B cell (primary cell): ENCODE results near the gene DGKQ. TPM values are rescaled to one million over a fixed set of nuclear protein-coding genes. Genes with fewer than 3 reads are reported as not detected.

Experiments
- ATAC-seq: fragments of 200-7000 bp; cut with Tn5 transposase; one replicate; pipeline ENCODE4 v1.10.0; 2021; ENCODE audit warnings: low read depth, mild to moderate bottlenecking, moderate number of reproducible peaks, moderate library complexity
- CTCF ChIA-PET: fragments of 350-600 bp; sonication (Branson Sonifier 250); formaldehyde crosslinking; loops from one replicate; lab custom pipeline; 2021; ENCODE audit warnings: antibody characterized with exemption, inconsistent platforms; lab: Charles Lee
- POLR2A ChIA-PET: fragments of 350-600 bp; sonication (Branson Sonifier 250); formaldehyde crosslinking; loops from one replicate; lab custom pipeline; 2021; ENCODE audit warnings: antibody characterized with exemption; lab: Charles Lee
- DNase-seq: peaks from one replicate; pipeline ENCODE4 v3.0.0; 2013
- H2AFZ ChIP-seq: 2 replicates; pipeline ENCODE4 v1.6.1; 2012; ENCODE audit warnings: mild to moderate bottlenecking, low read depth, low read length; ENCODE audit not compliant: insufficient read depth, poor library complexity, severe bottlenecking
- H3K27ac ChIP-seq, 2 donors: 1 replicate in 1 of 2; 2 replicates in 1 of 2; pipeline ENCODE4 v1.5.1; 2012 to 2013; ENCODE audit warnings: low read length in 2 of 2, mild to moderate bottlenecking in 2 of 2, moderate library complexity in 1 of 2
- H3K27me3 ChIP-seq, 4 experiments: fragments of 200-600 bp in 1 of 4; sonication (generic) in 1 of 4; replicated peaks in 1 of 4; 1 replicate in 2 of 4; 2 replicates in 2 of 4; pipeline versions ENCODE4 v1.6.1 to v1.7.0; 2013 to 2016; ENCODE audit warnings: low read length in 3 of 4, mild to moderate bottlenecking in 2 of 4, mixed read lengths in 1 of 4, moderate library complexity in 1 of 4; ENCODE audit not compliant: insufficient read depth in 4 of 4, control insufficient read depth in 3 of 4; ENCODE audit errors: control extremely low read depth in 1 of 4
- H3K36me3 ChIP-seq, 2 experiments: replicated peaks in 1 of 2; 1 replicate in 1 of 2; 2 replicates in 1 of 2; pipeline versions ENCODE4 v1.6.1 to v1.7.1; 2013; ENCODE audit warnings: low read length in 1 of 2; ENCODE audit not compliant: insufficient read depth in 2 of 2, control insufficient read depth in 1 of 2; ENCODE audit errors: control extremely low read depth in 1 of 2, extremely low read depth in 1 of 2
- H3K4me1 ChIP-seq, 2 donors: fragments of 200-600 bp in 1 of 2; sonication (generic) in 1 of 2; 1 replicate in 1 of 2; 2 replicates in 1 of 2; pipeline versions ENCODE4 v1.5.1 to v1.6.1; 2013 to 2017; ENCODE audit warnings: low read length in 2 of 2; ENCODE audit not compliant: control insufficient read depth in 2 of 2, insufficient read depth in 2 of 2
- H3K4me2 ChIP-seq: replicated peaks from 2 replicates; pipeline ENCODE3; 2012; ENCODE audit warnings: mild to moderate bottlenecking, low read depth, low read length; ENCODE audit not compliant: poor library complexity, severe bottlenecking
- H3K4me3 ChIP-seq, 5 experiments: fragments of 200-600 bp in 1 of 5; sonication (generic) in 1 of 5; 1 replicate in 3 of 5; 2 replicates in 2 of 5; pipeline versions ENCODE4 v1.5.1 to v1.7.0; 2011 to 2016; ENCODE audit warnings: low read length in 4 of 5, mild to moderate bottlenecking in 4 of 5, low read depth in 2 of 5, control low read depth in 1 of 5, moderate library complexity in 1 of 5; ENCODE audit not compliant: insufficient read depth in 1 of 5; ENCODE audit errors: control extremely low read depth in 1 of 5, extremely low read depth in 1 of 5
- H3K79me2 ChIP-seq: fragments of 200-600 bp; sonication (generic); one replicate; pipeline ENCODE4 v1.6.0; 2016; ENCODE audit warnings: low read length; ENCODE audit not compliant: control insufficient read depth, insufficient read depth
- H3K9ac ChIP-seq: fragments of 200-600 bp; sonication (generic); 2 replicates; pipeline ENCODE4 v1.6.1; 2017; ENCODE audit warnings: mild to moderate bottlenecking, low read length, moderate library complexity
- H3K9me3 ChIP-seq, 3 donors: one replicate each; pipeline versions ENCODE4 v1.6.1 to v1.7.1; 2013; ENCODE audit warnings: low read length in 2 of 3; ENCODE audit not compliant: control insufficient read depth in 2 of 3, insufficient read depth in 1 of 3; ENCODE audit errors: control extremely low read depth in 1 of 3
- H4K20me1 ChIP-seq: 2 replicates; pipeline ENCODE4 v1.6.0; 2012; ENCODE audit warnings: mild to moderate bottlenecking, low read length; ENCODE audit not compliant: insufficient read depth, control insufficient read depth, poor library complexity, severe bottlenecking
- H3K27ac Mint-ChIP-seq: one replicate; pipeline ENCODE4 v1.8.0; 2021; ENCODE audit warnings: mixed read lengths
- H3K27me3 Mint-ChIP-seq: one replicate; pipeline ENCODE4 v1.8.0; 2021; ENCODE audit warnings: mixed read lengths
- H3K4me1 Mint-ChIP-seq: one replicate; pipeline ENCODE4 v1.8.0; 2021; ENCODE audit warnings: mixed read lengths
- H3K4me3 Mint-ChIP-seq: one replicate; pipeline ENCODE4 v1.8.0; 2021; ENCODE audit warnings: mixed read lengths
- H3K9me3 Mint-ChIP-seq: one replicate; pipeline ENCODE4 v1.8.0; 2022; ENCODE audit warnings: mixed read lengths; ENCODE audit not compliant: insufficient read depth
- EZH2 ChIP-seq: IDR thresholded peaks from 2 replicates; pipeline ENCODE4 v1.6.1; 2012; ENCODE audit warnings: borderline replicate concordance, low read depth, mild to moderate bottlenecking, moderate library complexity, low read length; ENCODE audit not compliant: insufficient read depth, poor library complexity, severe bottlenecking
- WGBS: methylation state at CpG from one replicate; pipeline ENCODE4 v1.1.5; 2013; ENCODE audit warnings: missing lambda C conversion rate; ENCODE audit not compliant: insufficient coverage; 5-methylcytosine and 5-hydroxymethylcytosine counted together
- intact Hi-C: fragments of 100-400 bp; cut with micrococcal nuclease; formaldehyde crosslinking; loops from one replicate; pipeline ENCODE4 v1.10.0; 2022
- polyA plus RNA-seq: library from polyadenylated mRNA; depleted of rRNA; stranded (reverse); fragments of >200 nt; gene quantifications from 2 replicates; pipeline ENCODE4 v1.2.3, GENCODE V29; 2012
- total RNA-seq, 2 donors: library from RNA; stranded (reverse); fragments of 120-200 nt in 1 of 2; gene quantifications; 1 replicate in 1 of 2; 2 replicates in 1 of 2; pipeline versions ENCODE4 v1.2.3 to v1.2.4, GENCODE V29; 2013 to 2022
- TF ChIP-seq, protein P1 (sequence below): fragments of 200-600 bp; IDR thresholded peaks from one replicate; pipeline ENCODE4 v1.8.0; 2022; ENCODE audit warnings: antibody characterized with exemption, mild to moderate bottlenecking

Gene DGKQ
- total and polyA plus RNA-seq, 2 donors (not counting 1 experiment from before 2014, with no cell fraction given): 22.6 to 30.4 TPM

DNA sequence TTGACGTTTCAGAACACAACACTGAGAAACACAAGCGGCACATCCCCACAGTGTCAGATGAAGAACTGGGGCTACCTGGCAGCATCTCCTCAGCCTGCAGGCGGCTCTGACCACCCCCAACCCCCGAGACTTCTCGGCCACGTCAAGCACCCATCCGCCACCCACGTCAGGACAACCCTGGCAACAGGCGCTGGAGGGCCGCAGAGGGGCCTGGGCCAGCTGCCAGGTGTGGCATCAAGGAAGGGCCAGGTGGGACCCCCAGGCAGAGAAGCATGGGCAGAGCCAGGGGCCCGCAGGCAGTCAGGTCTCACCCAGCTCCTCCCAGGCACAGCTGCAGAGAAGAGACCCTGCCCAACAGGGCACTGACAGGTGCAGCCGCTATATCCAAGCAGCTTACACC lies 63.5 kb downstream of the DGKQ start:
- no peak overlapping the region for H3K4me3 Mint-ChIP-seq
- ATAC-seq (no peak), DNase-seq (no peak)
- POLR2A ChIA-PET: no interaction called here
- H3K9me3 ChIP-seq: peaks cover 0 to 11% (median 0%) of the 10 kb centered on the region in 3 donors
- CTCF ChIA-PET: no interaction called here
- WGBS: 96% methylated on average over 12 of the region's 12 CpGs
- H4K20me1 ChIP-seq: peaks cover 98% of the 10 kb centered on the region
- H3K27ac Mint-ChIP-seq: no peak overlapping the region
- no peak overlapping the region for H3K4me2 ChIP-seq
- peaks cover 4 to 5% of the 10 kb centered on the region in 2 donors for H3K4me1 ChIP-seq
- H3K27me3 ChIP-seq: no peaks in the 10 kb centered on the region
- peaks cover 2 to 59% of the 10 kb centered on the region in 2 experiments for H3K36me3 ChIP-seq
- H3K27me3 Mint-ChIP-seq: no peaks in the 10 kb centered on the region
- intact Hi-C loops: no loop called here
- H2AFZ ChIP-seq: no peak overlapping the region
- no peak for TF ChIP-seq EZH2
- TF ChIP-seq, protein P1, sequence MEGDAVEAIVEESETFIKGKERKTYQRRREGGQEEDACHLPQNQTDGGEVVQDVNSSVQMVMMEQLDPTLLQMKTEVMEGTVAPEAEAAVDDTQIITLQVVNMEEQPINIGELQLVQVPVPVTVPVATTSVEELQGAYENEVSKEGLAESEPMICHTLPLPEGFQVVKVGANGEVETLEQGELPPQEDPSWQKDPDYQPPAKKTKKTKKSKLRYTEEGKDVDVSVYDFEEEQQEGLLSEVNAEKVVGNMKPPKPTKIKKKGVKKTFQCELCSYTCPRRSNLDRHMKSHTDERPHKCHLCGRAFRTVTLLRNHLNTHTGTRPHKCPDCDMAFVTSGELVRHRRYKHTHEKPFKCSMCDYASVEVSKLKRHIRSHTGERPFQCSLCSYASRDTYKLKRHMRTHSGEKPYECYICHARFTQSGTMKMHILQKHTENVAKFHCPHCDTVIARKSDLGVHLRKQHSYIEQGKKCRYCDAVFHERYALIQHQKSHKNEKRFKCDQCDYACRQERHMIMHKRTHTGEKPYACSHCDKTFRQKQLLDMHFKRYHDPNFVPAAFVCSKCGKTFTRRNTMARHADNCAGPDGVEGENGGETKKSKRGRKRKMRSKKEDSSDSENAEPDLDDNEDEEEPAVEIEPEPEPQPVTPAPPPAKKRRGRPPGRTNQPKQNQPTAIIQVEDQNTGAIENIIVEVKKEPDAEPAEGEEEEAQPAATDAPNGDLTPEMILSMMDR: no peak
- peaks cover 90% of the 10 kb centered on the region for H3K79me2 ChIP-seq
- H3K9ac ChIP-seq: no peak overlapping the region
- H3K4me1 Mint-ChIP-seq: peaks cover 3% of the 10 kb centered on the region
- H3K4me3 ChIP-seq: no peak overlapping the region
- no peak overlapping the region for H3K27ac ChIP-seq
- H3K9me3 Mint-ChIP-seq: no peaks in the 10 kb centered on the region

DNA sequence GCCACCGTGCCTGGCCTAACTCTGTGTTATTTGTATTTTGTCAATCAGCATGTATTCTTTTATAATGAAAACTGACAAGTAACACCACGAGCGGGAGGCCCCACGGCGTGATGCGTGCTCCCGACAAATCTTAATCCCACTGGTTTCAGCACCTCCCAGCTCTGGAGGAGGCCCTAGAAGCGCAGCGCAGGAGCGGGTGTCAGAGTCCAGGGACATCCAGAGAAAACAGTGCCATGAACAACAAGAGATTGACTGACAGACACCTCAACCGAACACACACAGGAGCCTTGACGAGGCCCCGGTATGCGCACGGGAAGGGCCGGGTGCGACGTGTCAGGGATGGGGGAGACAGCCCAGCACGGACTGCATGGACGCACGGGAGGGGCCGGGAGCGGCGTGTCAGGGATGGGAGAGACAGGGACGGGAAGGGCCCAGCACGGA lies 64.2 kb downstream of the DGKQ start:
- H3K27ac Mint-ChIP-seq: no peak overlapping the region
- no peak for DNase-seq
- H4K20me1 ChIP-seq: peaks cover 97% of the 10 kb centered on the region

More for the DNA sequence above, 64.2 kb downstream of the DGKQ start:
- Histone ChIP-seq H3K9me3 (peaks cover 0 to 11% (median 0%) of the 10 kb centered on the region in 3 donors), H3K9ac (no peak overlapping the region), H3K4me3 (no peak overlapping the region), H3K4me2 (no peak overlapping the region), H3K27me3 (no peaks in the 10 kb centered on the region), H3K27ac (no peak overlapping the region), H2AFZ (no peak overlapping the region), H3K4me1 (no peaks in the 10 kb centered on the region), H3K36me3 (peaks cover 2 to 59% of the 10 kb centered on the region in 2 experiments), H3K79me2 (peaks cover 84% of the 10 kb centered on the region)
- H3K4me1 Mint-ChIP-seq: no peaks in the 10 kb centered on the region
- H3K27me3 Mint-ChIP-seq: no peaks in the 10 kb centered on the region
- no peak overlapping the region for H3K4me3 Mint-ChIP-seq
- ChIA-PET CTCF (no interaction called here), POLR2A (interaction anchor here (0.5 kb wide), 1 partner anchor 47 kb away, joined by 3 read pairs; no protein-coding TSS in a partner anchor)
- no peaks in the 10 kb centered on the region for H3K9me3 Mint-ChIP-seq
- intact Hi-C loops: no loop called here
- no peak for ATAC-seq
- WGBS: 98% methylated on average over 20 of the region's 26 CpGs
- no peak for TF ChIP-seq EZH2
- TF ChIP-seq, protein P1: no peak

Other genes with a start within 250 kb of the DGKQ start
- not detected in 2 replicates for gene CPLX1, start 147.4 kb downstream of the DGKQ start, total RNA-seq
- 0.37 TPM in 1 of 2 replicates, not detected in the other for gene CPLX1, start 147.4 kb downstream of the DGKQ start, polyA plus RNA-seq
- gene GAK, start 41.3 kb downstream of the DGKQ start, total RNA-seq: 283 and 302 TPM in 2 replicates
- 113 and 134 TPM in 2 replicates for gene GAK, start 41.3 kb downstream of the DGKQ start, polyA plus RNA-seq
- 44.4 and 47.9 TPM in 2 replicates for gene TMEM175, start 41.1 kb downstream of the DGKQ start, total RNA-seq
- 432 and 546 TPM in 2 replicates for gene TMEM175, start 41.1 kb downstream of the DGKQ start, polyA plus RNA-seq
- 57.8 and 67.4 TPM in 2 replicates for gene IDUA, start 13.5 kb upstream of the DGKQ start, total RNA-seq
- gene IDUA, start 13.5 kb upstream of the DGKQ start, polyA plus RNA-seq: 51.8 and 57.0 TPM in 2 replicates
- gene SLC26A1, start 19.8 kb upstream of the DGKQ start, total RNA-seq: 0.92 and 1.1 TPM in 2 replicates
- gene SLC26A1, start 19.8 kb upstream of the DGKQ start, polyA plus RNA-seq: 0.03 TPM in 1 of 2 replicates, not detected in the other
- gene FGFRL1, start 38.1 kb upstream of the DGKQ start, total RNA-seq: 28.5 and 28.9 TPM in 2 replicates
- gene FGFRL1, start 38.1 kb upstream of the DGKQ start, polyA plus RNA-seq: 24.1 and 33.8 TPM in 2 replicates
- gene RNF212, start 140.0 kb upstream of the DGKQ start, total RNA-seq: 3.8 and 5.9 TPM in 2 replicates
- 2.1 TPM in 2 replicates for gene RNF212, start 140.0 kb upstream of the DGKQ start, polyA plus RNA-seq
- 3.8 and 5.3 TPM in 2 replicates for gene SPON2, start 199.0 kb upstream of the DGKQ start, total RNA-seq
- 5.1 and 7.9 TPM in 2 replicates for gene SPON2, start 199.0 kb upstream of the DGKQ start, polyA plus RNA-seq